Measurements from ENCODE around the gene TBC1D32.
"Not testable (repeated sequence)": the region's sequence is repeated elsewhere in the genome, so short reads cannot be mapped to it uniquely, and the experiment has no call there.

The TBC1D32 gene

DNA sequence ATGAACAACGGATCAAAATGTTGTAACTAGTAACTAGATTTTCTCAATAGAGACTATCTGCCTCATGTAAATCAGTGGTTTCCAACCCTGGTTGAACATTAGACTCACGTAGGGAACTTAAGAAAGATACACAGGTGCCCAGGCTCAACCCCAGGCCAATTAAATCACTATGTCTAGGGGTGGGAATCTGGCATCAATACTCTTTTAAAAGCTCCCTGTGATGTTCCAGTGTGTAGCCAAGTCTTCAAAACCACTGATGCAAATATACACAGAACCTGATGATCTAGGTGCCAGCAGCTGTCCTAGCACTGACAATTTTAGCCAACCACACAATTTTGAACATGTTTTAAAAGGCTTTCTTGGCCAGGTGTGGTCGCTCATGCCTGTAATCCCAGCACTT lies 128.7 kb downstream of the TBC1D32 start:
- TF ChIP-seq, protein P1, sequence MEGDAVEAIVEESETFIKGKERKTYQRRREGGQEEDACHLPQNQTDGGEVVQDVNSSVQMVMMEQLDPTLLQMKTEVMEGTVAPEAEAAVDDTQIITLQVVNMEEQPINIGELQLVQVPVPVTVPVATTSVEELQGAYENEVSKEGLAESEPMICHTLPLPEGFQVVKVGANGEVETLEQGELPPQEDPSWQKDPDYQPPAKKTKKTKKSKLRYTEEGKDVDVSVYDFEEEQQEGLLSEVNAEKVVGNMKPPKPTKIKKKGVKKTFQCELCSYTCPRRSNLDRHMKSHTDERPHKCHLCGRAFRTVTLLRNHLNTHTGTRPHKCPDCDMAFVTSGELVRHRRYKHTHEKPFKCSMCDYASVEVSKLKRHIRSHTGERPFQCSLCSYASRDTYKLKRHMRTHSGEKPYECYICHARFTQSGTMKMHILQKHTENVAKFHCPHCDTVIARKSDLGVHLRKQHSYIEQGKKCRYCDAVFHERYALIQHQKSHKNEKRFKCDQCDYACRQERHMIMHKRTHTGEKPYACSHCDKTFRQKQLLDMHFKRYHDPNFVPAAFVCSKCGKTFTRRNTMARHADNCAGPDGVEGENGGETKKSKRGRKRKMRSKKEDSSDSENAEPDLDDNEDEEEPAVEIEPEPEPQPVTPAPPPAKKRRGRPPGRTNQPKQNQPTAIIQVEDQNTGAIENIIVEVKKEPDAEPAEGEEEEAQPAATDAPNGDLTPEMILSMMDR (IDR thresholded peaks at IDR 0.05; ENCODE audit: insufficient read depth, low read length, poor library complexity, severe bottlenecking), result no peak
- no peak overlapping the region for H3K4me3 ChIP-seq (replicated peaks; ENCODE audit: low read depth, low read length)
- H3K36me3 ChIP-seq (ENCODE audit: control insufficient read depth, insufficient read depth, low read length), result no peaks in the 10 kb centered on the region
- H3K27me3 ChIP-seq (replicated peaks; ENCODE audit: control insufficient read depth, insufficient read depth, low read length), result no peaks in the 10 kb centered on the region
- DNase-seq (ENCODE audit: extremely low read depth, insufficient read length), result no peak

DNA sequence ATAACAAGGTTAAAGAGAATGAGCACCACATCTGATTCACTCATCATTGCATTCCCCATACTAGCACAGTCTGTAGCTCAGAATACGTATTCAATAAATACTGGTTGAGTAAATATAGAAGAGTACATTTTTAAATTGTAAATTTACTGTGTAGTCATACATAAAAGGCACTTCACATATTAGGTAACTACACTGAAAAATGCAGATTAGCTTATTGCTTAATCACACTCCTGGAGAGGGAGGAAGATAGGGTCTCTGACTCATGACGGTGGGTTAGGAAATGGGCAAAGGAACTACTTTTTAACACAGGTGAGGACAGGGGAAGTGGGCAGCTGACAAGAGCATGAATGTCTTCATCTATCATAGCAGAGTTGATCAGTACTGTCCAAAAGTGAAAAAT lies 133.2 kb downstream of the TBC1D32 start:
- no peak for DNase-seq (ENCODE audit: extremely low read depth, insufficient read length)
- TF ChIP-seq, protein P1 (IDR thresholded peaks at IDR 0.05; ENCODE audit: insufficient read depth, low read length, poor library complexity, severe bottlenecking), result no peak
- Histone ChIP-seq H3K36me3 (ENCODE audit: control insufficient read depth, insufficient read depth, low read length) (no peaks in the 10 kb centered on the region), H3K4me3 (replicated peaks; ENCODE audit: low read depth, low read length) (no peak overlapping the region), H3K27me3 (replicated peaks; ENCODE audit: control insufficient read depth, insufficient read depth, low read length) (no peaks in the 10 kb centered on the region)

DNA sequence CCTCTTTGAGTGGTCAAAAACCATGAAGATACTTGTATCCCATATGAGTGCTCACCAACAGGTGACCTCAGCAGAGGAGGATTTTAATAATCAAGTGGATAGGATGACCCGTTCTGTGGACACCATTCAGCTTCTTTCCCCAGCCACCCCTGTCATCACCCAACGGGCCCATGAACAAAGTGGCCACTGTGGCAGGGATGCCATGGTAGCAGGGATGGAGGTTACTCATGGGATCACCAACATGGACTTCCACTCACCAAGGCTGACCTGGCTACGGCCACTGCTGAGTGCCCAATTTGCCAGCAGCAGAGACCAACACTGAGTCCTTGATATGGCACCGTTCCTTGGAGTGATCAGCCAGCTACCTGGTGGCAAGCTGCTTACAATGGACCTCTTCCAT lies 138.2 kb downstream of the TBC1D32 start:
- H3K4me3 ChIP-seq (replicated peaks; ENCODE audit: low read depth, low read length); H3K27me3 ChIP-seq (replicated peaks; ENCODE audit: control insufficient read depth, insufficient read depth, low read length); DNase-seq (ENCODE audit: extremely low read depth, insufficient read length); H3K36me3 ChIP-seq (ENCODE audit: control insufficient read depth, insufficient read depth, low read length): not testable (repeated sequence)

DNA sequence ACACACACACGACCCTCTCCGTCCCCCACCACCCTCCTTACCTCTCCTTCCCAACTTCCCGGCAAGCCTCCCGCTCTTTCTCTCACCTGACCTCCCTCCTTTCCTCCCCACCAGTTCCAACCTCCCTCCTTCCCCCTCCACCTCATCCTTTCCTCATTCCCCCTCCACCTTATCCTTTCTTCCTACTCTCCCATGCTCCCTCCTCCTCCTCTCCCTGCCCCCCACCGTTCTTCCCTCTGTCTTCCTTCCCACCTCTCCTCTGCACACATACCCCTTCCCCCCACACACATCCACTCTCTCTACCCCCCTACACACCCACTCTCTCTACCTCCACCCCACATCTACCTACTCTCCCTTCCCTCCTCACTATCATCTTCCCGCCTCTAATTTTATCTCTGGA lies 144.2 kb downstream of the TBC1D32 start:
- Histone ChIP-seq H3K4me3 (replicated peaks; ENCODE audit: low read depth, low read length) (no peak overlapping the region), H3K36me3 (ENCODE audit: control insufficient read depth, insufficient read depth, low read length) (no peaks in the 10 kb centered on the region), H3K27me3 (replicated peaks; ENCODE audit: control insufficient read depth, insufficient read depth, low read length) (no peaks in the 10 kb centered on the region)
- TF ChIP-seq, protein P1 (IDR thresholded peaks at IDR 0.05; ENCODE audit: insufficient read depth, low read length, poor library complexity, severe bottlenecking), result no peak
- no peak for DNase-seq (ENCODE audit: extremely low read depth, insufficient read length)

DNA sequence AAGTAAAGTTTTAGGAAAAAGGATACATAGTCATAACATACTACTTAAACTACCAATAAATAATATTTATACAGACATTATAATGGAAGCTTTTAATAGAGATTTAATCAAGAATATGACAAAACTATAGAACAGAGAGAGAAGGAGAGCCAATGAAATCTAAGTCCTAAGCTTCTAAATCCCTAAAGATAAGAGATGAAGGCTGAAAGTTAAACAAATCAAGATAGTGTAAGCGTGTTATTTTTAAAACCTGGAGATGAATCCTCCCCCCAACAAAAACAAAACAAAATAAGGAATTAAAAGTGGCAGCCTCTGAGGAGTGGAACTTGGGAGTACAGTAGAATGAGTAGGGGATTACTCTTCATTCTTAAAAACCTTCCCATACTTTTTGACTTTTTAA lies 145.9 kb downstream of the TBC1D32 start:
- no peak for DNase-seq (ENCODE audit: extremely low read depth, insufficient read length)
- Histone ChIP-seq H3K27me3 (replicated peaks; ENCODE audit: control insufficient read depth, insufficient read depth, low read length) (no peaks in the 10 kb centered on the region), H3K36me3 (ENCODE audit: control insufficient read depth, insufficient read depth, low read length) (no peaks in the 10 kb centered on the region), H3K4me3 (replicated peaks; ENCODE audit: low read depth, low read length) (no peak overlapping the region)
- TF ChIP-seq, protein P1 (IDR thresholded peaks at IDR 0.05; ENCODE audit: insufficient read depth, low read length, poor library complexity, severe bottlenecking), result no peak

DNA sequence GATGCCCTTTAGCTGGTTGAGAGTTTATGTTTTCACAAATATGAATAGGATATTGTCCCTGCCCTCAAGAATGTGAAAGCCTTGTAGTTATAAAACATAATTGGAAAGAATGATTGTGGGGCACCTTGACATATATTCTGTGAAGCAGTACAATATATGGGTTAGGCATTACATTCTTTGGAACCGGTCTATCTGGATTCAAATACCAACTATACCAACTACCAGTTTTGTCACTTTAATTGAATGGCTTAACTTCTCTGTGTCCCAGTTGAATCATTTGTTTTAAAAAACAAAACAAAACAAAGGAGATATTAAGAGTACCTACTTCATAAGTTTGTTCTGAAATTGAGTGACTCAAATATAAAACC lies 146.5 kb downstream of the TBC1D32 start:
- DNase-seq (ENCODE audit: extremely low read depth, insufficient read length), result no peak
- Histone ChIP-seq H3K36me3 (ENCODE audit: control insufficient read depth, insufficient read depth, low read length) (no peaks in the 10 kb centered on the region), H3K27me3 (replicated peaks; ENCODE audit: control insufficient read depth, insufficient read depth, low read length) (no peaks in the 10 kb centered on the region), H3K4me3 (replicated peaks; ENCODE audit: low read depth, low read length) (no peak overlapping the region)
- TF ChIP-seq, protein P1 (IDR thresholded peaks at IDR 0.05; ENCODE audit: insufficient read depth, low read length, poor library complexity, severe bottlenecking), result no peak

Measured in GM06990 (cell line).